Measurements from ENCODE around the gene ZBED2. TPM values are rescaled to one million over a fixed set of nuclear protein-coding genes. Genes with fewer than 3 reads are reported as not detected.

The ZBED2 gene
- total and polyA plus RNA-seq, 2 experiments from 2014 or later = not detected

- Histone ChIP-seq H3K27ac (ENCODE audit: low read depth) (no peak overlapping the region), H3K4me3 (no peak overlapping the region), H3K4me1 (ENCODE audit: insufficient read depth) (no peaks in the 10 kb centered on the region), H3K79me2 (replicated peaks; ENCODE audit: insufficient read depth) (no peaks in the 10 kb centered on the region), H3K4me2 (no peak overlapping the region), H3K9me2 (ENCODE audit: insufficient read depth) (no peaks in the 10 kb centered on the region; the same call in 1 of the 2 replicates), H4K20me1 (replicated peaks; ENCODE audit: insufficient read depth) (no peaks in the 10 kb centered on the region), H3K36me3 (ENCODE audit: insufficient read depth) (no peaks in the 10 kb centered on the region), H3K27me3 (ENCODE audit: insufficient read depth) (no peaks in the 10 kb centered on the region), H2AFZ (no peak overlapping the region), H3F3A (replicated peaks; ENCODE audit: low read depth) (no peaks in the 10 kb centered on the region)
- Mint-ChIP-seq H3K27ac (no peak overlapping the region), H3K9me3 (no peaks in the 10 kb centered on the region; the same call in 2 of the 3 replicates), H3K36me3 (ENCODE audit: low read depth) (no peaks in the 10 kb centered on the region), H3K27me3 (ENCODE audit: insufficient read depth, low read depth, poor library complexity) (peaks cover 2% of the 10 kb centered on the region), H3K4me3 (no peak overlapping the region), H3K4me1 (no peaks in the 10 kb centered on the region)
- ATAC-seq = no peak
- DNase-seq (ENCODE audit: low spot score) = no peak
- TF ChIP-seq CREB1 (CRISPR knock-in tag; IDR thresholded peaks at IDR 0.05; ENCODE audit: low read depth) = no peak
- TF ChIP-seq, protein P1, sequence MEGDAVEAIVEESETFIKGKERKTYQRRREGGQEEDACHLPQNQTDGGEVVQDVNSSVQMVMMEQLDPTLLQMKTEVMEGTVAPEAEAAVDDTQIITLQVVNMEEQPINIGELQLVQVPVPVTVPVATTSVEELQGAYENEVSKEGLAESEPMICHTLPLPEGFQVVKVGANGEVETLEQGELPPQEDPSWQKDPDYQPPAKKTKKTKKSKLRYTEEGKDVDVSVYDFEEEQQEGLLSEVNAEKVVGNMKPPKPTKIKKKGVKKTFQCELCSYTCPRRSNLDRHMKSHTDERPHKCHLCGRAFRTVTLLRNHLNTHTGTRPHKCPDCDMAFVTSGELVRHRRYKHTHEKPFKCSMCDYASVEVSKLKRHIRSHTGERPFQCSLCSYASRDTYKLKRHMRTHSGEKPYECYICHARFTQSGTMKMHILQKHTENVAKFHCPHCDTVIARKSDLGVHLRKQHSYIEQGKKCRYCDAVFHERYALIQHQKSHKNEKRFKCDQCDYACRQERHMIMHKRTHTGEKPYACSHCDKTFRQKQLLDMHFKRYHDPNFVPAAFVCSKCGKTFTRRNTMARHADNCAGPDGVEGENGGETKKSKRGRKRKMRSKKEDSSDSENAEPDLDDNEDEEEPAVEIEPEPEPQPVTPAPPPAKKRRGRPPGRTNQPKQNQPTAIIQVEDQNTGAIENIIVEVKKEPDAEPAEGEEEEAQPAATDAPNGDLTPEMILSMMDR (conservative IDR thresholded peaks at IDR 0.05; ENCODE audit: low read depth in 2 of 2) = no peak
- no peak for TF ChIP-seq EZH2 (IDR thresholded peaks at IDR 0.05; ENCODE audit: low read depth, unreplicated experiment)
- TF ChIP-seq, protein P2, sequence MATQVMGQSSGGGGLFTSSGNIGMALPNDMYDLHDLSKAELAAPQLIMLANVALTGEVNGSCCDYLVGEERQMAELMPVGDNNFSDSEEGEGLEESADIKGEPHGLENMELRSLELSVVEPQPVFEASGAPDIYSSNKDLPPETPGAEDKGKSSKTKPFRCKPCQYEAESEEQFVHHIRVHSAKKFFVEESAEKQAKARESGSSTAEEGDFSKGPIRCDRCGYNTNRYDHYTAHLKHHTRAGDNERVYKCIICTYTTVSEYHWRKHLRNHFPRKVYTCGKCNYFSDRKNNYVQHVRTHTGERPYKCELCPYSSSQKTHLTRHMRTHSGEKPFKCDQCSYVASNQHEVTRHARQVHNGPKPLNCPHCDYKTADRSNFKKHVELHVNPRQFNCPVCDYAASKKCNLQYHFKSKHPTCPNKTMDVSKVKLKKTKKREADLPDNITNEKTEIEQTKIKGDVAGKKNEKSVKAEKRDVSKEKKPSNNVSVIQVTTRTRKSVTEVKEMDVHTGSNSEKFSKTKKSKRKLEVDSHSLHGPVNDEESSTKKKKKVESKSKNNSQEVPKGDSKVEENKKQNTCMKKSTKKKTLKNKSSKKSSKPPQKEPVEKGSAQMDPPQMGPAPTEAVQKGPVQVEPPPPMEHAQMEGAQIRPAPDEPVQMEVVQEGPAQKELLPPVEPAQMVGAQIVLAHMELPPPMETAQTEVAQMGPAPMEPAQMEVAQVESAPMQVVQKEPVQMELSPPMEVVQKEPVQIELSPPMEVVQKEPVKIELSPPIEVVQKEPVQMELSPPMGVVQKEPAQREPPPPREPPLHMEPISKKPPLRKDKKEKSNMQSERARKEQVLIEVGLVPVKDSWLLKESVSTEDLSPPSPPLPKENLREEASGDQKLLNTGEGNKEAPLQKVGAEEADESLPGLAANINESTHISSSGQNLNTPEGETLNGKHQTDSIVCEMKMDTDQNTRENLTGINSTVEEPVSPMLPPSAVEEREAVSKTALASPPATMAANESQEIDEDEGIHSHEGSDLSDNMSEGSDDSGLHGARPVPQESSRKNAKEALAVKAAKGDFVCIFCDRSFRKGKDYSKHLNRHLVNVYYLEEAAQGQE (IDR thresholded peaks at IDR 0.05; ENCODE audit: unreplicated experiment) = no peak
- no peak for TF ChIP-seq ZNF114 (CRISPR knock-in tag; IDR thresholded peaks at IDR 0.05)
- TF ChIP-seq JUNB (IDR thresholded peaks at IDR 0.05; ENCODE audit: unreplicated experiment) = no peak
- TF ChIP-seq, protein P3, sequence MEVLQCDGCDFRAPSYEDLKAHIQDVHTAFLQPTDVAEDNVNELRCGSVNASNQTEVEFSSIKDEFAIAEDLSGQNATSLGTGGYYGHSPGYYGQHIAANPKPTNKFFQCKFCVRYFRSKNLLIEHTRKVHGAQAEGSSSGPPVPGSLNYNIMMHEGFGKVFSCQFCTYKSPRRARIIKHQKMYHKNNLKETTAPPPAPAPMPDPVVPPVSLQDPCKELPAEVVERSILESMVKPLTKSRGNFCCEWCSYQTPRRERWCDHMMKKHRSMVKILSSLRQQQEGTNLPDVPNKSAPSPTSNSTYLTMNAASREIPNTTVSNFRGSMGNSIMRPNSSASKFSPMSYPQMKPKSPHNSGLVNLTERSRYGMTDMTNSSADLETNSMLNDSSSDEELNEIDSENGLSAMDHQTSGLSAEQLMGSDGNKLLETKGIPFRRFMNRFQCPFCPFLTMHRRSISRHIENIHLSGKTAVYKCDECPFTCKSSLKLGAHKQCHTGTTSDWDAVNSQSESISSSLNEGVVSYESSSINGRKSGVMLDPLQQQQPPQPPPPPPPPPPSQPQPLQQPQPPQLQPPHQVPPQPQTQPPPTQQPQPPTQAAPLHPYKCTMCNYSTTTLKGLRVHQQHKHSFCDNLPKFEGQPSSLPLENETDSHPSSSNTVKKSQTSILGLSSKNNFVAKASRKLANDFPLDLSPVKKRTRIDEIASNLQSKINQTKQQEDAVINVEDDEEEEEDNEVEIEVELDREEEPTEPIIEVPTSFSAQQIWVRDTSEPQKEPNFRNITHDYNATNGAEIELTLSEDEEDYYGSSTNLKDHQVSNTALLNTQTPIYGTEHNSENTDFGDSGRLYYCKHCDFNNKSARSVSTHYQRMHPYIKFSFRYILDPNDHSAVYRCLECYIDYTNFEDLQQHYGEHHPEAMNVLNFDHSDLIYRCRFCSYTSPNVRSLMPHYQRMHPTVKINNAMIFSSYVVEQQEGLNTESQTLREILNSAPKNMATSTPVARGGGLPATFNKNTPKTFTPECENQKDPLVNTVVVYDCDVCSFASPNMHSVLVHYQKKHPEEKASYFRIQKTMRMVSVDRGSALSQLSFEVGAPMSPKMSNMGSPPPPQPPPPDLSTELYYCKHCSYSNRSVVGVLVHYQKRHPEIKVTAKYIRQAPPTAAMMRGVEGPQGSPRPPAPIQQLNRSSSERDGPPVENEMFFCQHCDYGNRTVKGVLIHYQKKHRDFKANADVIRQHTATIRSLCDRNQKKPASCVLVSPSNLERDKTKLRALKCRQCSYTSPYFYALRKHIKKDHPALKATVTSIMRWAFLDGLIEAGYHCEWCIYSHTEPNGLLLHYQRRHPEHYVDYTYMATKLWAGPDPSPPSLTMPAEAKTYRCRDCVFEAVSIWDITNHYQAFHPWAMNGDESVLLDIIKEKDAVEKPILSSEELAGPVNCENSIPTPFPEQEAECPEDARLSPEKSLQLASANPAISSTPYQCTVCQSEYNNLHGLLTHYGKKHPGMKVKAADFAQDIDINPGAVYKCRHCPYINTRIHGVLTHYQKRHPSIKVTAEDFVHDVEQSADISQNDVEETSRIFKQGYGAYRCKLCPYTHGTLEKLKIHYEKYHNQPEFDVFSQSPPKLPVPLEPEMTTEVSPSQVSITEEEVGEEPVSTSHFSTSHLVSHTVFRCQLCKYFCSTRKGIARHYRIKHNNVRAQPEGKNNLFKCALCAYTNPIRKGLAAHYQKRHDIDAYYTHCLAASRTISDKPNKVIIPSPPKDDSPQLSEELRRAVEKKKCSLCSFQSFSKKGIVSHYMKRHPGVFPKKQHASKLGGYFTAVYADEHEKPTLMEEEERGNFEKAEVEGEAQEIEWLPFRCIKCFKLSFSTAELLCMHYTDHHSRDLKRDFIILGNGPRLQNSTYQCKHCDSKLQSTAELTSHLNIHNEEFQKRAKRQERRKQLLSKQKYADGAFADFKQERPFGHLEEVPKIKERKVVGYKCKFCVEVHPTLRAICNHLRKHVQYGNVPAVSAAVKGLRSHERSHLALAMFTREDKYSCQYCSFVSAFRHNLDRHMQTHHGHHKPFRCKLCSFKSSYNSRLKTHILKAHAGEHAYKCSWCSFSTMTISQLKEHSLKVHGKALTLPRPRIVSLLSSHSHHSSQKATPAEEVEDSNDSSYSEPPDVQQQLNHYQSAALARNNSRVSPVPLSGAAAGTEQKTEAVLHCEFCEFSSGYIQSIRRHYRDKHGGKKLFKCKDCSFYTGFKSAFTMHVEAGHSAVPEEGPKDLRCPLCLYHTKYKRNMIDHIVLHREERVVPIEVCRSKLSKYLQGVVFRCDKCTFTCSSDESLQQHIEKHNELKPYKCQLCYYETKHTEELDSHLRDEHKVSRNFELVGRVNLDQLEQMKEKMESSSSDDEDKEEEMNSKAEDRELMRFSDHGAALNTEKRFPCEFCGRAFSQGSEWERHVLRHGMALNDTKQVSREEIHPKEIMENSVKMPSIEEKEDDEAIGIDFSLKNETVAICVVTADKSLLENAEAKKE (CRISPR knock-in tag; IDR thresholded peaks at IDR 0.05) = no peak
- no peak for TF ChIP-seq EZH2phosphoT487 (IDR thresholded peaks at IDR 0.05; ENCODE audit: unreplicated experiment)
- no peak for TF ChIP-seq ETS1 (IDR thresholded peaks at IDR 0.05)
These were observed 3.0 kb upstream of the ZBED2 start for GRCh38 chr3:111598139-111598538.

Measured in GM23338 (cell line).